Bronchial epithelial cell (primary cell): ENCODE measurements around the gene RNASEH1. TPM values are rescaled to one million over a fixed set of nuclear protein-coding genes. Genes with fewer than 3 reads are reported as not detected.
A peak's percentile ranks its signal among the peaks of the same experiment; 100 is the strongest.

Source experiments
- DNase-seq: peaks from one replicate; pipeline ENCODE4 v3.0.0-alpha.2; 2010; ENCODE audit warnings: low read depth
- FAIRE-seq: peaks from 2 replicates; lab custom pipeline; 2011; peaks lifted over from hg19 to GRCh38; lab: Jason Lieb, UNC
- H3K27me3 ChIP-seq: 2 replicates; pipeline ENCODE4 v1.5.1; 2011; ENCODE audit warnings: low read length; ENCODE audit not compliant: control insufficient read depth, insufficient read depth
- H3K36me3 ChIP-seq: 2 replicates; pipeline ENCODE4 v1.5.1; 2011; ENCODE audit warnings: low read length; ENCODE audit not compliant: control insufficient read depth, insufficient read depth
- H3K4me3 ChIP-seq: 2 replicates; pipeline ENCODE4 v1.5.1; 2011; ENCODE audit warnings: mild to moderate bottlenecking, low read depth, low read length, control low read depth
- CTCF ChIP-seq: IDR thresholded peaks from 2 replicates; pipeline ENCODE4 v1.5.1; 2011; ENCODE audit warnings: mild to moderate bottlenecking, moderate library complexity, low read length, control low read depth, inconsistent platforms; ENCODE audit not compliant: insufficient read depth, severe bottlenecking
- total RNA-seq: library from RNA; depleted of rRNA; stranded (reverse); fragments of >200 nt; gene quantifications from 2 replicates; pipeline ENCODE4 v1.2.1, GENCODE V29; 2014

RNASEH1 gene
- total RNA-seq, 1 donor from 2014 or later: 51.9 TPM

- H3K27me3 ChIP-seq: no peaks in the 10 kb centered on the region
- TF ChIP-seq CTCF: no peak
- H3K4me3 ChIP-seq: no peak within 1 kb of the TSS
- H3K36me3 ChIP-seq: no peaks in the 10 kb centered on the region
- DNase-seq (no peak), FAIRE-seq (no peak)
Measured at GRCh38 chr2:3594493-3595281, 36.6 kb upstream of the RNASEH1 start, which contains the start of gene COLEC11. Gene COLEC11 (plus strand): TSS chr2:3595112. CDS start chr2:3604341, 9,229 bp downstream.

GRCh38 chr2:3589086-3589485 lies 31.0 kb upstream of the RNASEH1 start:
- no peak for TF ChIP-seq CTCF
- H3K36me3 ChIP-seq: no peaks in the 10 kb centered on the region
- H3K27me3 ChIP-seq: no peaks in the 10 kb centered on the region
- FAIRE-seq (no peak), DNase-seq (no peak)
- H3K4me3 ChIP-seq: no peak overlapping the region

DNA sequence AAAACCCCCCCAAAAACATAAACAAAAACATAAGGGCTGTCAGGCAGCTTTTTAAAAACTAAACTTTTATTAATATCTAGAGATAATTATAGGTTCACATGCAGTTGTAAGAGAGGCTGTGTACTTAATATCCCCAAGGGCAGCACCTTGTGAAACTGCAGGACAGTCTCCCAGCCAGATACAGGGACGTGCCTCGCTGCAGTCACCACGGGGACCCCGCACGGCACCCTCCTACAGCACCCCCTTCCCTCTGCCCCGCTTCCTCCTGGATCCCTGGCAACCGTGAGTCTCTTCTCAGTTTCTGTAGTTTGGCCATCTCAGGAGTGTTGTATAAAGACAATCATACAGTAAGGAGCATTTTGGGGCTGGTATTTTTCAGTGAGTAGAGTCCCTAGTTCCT lies 30.0 kb upstream of the RNASEH1 start:
- no peak for FAIRE-seq
- no peaks in the 10 kb centered on the region for H3K36me3 ChIP-seq
- DNase-seq: no peak
- no peak overlapping the region for H3K4me3 ChIP-seq
- TF ChIP-seq CTCF: no peak
- no peaks in the 10 kb centered on the region for H3K27me3 ChIP-seq

GRCh38 chr2:3587432-3587831 lies 29.3 kb upstream of the RNASEH1 start:
- H3K36me3 ChIP-seq: no peaks in the 10 kb centered on the region
- no peak for TF ChIP-seq CTCF
- DNase-seq: peak; percentile 17
- H3K27me3 ChIP-seq: no peaks in the 10 kb centered on the region
- no peak overlapping the region for H3K4me3 ChIP-seq
- no peak for FAIRE-seq

GRCh38 chr2:3587021-3587420 lies 28.9 kb upstream of the RNASEH1 start:
- H3K27me3 ChIP-seq: no peaks in the 10 kb centered on the region
- FAIRE-seq: no peak
- H3K36me3 ChIP-seq: peaks cover under 1% of the 10 kb centered on the region
- DNase-seq: no peak
- no peak overlapping the region for H3K4me3 ChIP-seq
- TF ChIP-seq CTCF: no peak
